ENCODE results near the gene LRRC30.

DNA sequence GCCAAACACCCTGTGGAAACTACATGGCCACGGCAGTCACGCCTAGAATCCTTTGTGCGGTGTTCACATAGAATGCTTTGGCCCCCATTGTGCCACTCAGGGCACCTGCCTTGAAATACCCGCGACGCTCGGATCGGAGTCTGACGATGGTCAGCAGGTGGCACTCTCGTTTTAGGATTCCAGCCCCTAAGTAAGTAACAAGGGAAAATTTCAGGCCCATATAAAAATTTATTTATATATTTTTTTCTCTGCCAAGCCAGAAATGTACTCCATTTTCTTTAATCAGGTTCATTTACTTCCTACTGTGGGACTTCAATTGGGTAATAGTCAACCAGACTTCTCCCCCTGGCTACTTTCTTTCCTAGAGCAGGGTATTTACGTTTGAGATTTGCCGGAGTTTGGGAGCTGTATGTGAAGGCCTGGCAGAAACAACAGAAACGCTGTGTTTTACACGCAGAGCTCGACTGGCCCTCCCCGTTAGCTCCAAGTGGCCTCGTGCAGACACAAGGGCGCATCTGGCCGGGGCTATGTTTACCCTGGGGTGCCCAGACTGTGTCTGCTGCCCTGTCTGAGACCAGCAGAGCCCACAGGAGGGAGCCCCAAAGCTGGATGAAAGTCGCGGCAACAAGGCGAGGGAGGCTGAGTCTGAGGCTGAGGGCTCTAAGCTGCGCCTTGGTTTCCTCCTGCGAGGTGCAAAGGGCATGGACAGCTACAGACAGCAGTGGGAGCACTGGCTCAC is 41.6 kb downstream of the LRRC30 start:
- TF ChIP-seq, protein P1, sequence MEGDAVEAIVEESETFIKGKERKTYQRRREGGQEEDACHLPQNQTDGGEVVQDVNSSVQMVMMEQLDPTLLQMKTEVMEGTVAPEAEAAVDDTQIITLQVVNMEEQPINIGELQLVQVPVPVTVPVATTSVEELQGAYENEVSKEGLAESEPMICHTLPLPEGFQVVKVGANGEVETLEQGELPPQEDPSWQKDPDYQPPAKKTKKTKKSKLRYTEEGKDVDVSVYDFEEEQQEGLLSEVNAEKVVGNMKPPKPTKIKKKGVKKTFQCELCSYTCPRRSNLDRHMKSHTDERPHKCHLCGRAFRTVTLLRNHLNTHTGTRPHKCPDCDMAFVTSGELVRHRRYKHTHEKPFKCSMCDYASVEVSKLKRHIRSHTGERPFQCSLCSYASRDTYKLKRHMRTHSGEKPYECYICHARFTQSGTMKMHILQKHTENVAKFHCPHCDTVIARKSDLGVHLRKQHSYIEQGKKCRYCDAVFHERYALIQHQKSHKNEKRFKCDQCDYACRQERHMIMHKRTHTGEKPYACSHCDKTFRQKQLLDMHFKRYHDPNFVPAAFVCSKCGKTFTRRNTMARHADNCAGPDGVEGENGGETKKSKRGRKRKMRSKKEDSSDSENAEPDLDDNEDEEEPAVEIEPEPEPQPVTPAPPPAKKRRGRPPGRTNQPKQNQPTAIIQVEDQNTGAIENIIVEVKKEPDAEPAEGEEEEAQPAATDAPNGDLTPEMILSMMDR (IDR thresholded peaks at IDR 0.05; ENCODE audit: insufficient read depth, low read length, poor library complexity, severe bottlenecking), result no peak
- no peak for TF ChIP-seq EZH2phosphoT487 (conservative IDR thresholded peaks at IDR 0.05; ENCODE audit: low read length)

All from SU-DHL-6 (cell line).